HG02852 (cell line): Measurements from ENCODE around the gene PIM2.
"Not testable (repeated sequence)": the region's sequence is repeated elsewhere in the genome, so short reads cannot be mapped to it uniquely, and the experiment has no call there.

Experiments
- ATAC-seq: cut with Tn5 transposase; IDR thresholded peaks from one replicate; pipeline ENCODE4 v1.9.1; 2021; ENCODE audit warnings: mild to moderate bottlenecking, moderate library complexity; ENCODE audit not compliant: unreplicated experiment

Gene PIM2

DNA sequence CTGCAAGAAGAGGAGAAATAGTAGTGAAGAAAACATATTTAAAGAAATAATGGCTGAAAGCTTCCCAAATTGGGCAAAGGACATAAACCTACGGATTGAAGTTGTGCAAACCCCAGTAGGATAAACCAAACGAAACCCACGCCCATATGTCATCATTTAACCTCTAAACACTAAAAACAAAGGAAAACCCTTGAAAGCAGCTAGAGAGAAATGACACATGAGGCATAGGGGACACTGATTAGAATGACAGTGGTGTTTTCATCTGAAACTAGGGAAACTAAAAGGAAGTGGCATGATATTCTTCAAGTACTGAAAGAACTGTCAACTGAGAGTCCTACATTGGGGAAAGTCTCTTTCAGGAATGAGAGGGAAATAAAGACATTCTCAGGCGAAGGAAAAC is 41.9 kb downstream of the PIM2 start:
- ATAC-seq: not testable (repeated sequence)

GRCh38 chrX:48872017-48872416 is 46.8 kb downstream of the PIM2 start:
- not testable (repeated sequence) for ATAC-seq

GRCh38 chrX:48864210-48864609 is 54.6 kb downstream of the PIM2 start:
- no peak for ATAC-seq
